Cardiac septum (tissue), 1 donor: Measurements from ENCODE around the gene SGMS1. TPM values are rescaled to one million over a fixed set of nuclear protein-coding genes. Genes with fewer than 3 reads are reported as not detected.

Source experiments
- DNase-seq: peaks from one replicate; pipeline ENCODE4 v3.0.0-alpha.2; 2020; ENCODE audit warnings: low spot score
- intact Hi-C: fragments of 100-400 bp; cut with DNase I; formaldehyde crosslinking; loops from one replicate; pipeline ENCODE4 v1.14.0; 2022
- total RNA-seq: library from RNA; stranded (reverse); fragmentation: NEBNext Ultra II Directional; extraction: Animal tissue kit (Norgen Biotek cat#: 25700); gene quantifications from one replicate; pipeline ENCODE4 v1.2.1, GENCODE V29; 2021
- donor health status: DM: no; HTN: no; CAD: no.

The SGMS1 gene
- total RNA-seq, 1 donor from 2014 or later = 24.3 TPM

GRCh38 chr10:50640238-50640637, 16.5 kb upstream of the SGMS1 start:
- no peak for DNase-seq

GRCh38 chr10:50636618-50637579, 13.1 kb upstream of the SGMS1 start:
- DNase-seq = no peak
- intact Hi-C loops = no loop called here

More at GRCh38 chr10:50640238-50640637, 16.5 kb upstream of the SGMS1 start:
- intact Hi-C loops = no loop called here

- DNase-seq = no peak
- intact Hi-C loops = no loop called here
Measured at GRCh38 chr10:50635286-50635685, 11.5 kb upstream of the SGMS1 start.

- intact Hi-C loops = no loop called here
- no peak for DNase-seq
Measured at GRCh38 chr10:50634479-50634878, 10.7 kb upstream of the SGMS1 start.

- intact Hi-C loops = no loop called here
- DNase-seq = no peak
Measured at GRCh38 chr10:50631052-50631451, 7.3 kb upstream of the SGMS1 start.

- intact Hi-C loops = no loop called here
- no peak for DNase-seq
Measured at GRCh38 chr10:50629495-50630122, 5.9 kb upstream of the SGMS1 start.

GRCh38 chr10:50627896-50628295, 4.1 kb upstream of the SGMS1 start:
- DNase-seq = no peak
- intact Hi-C loops = no loop called here

GRCh38 chr10:50627443-50627842, 3.7 kb upstream of the SGMS1 start:
- intact Hi-C loops = no loop called here
- no peak for DNase-seq

- DNase-seq = no peak
Measured at GRCh38 chr10:50625649-50626132, 1.9 kb upstream of the SGMS1 start.

GRCh38 chr10:50624866-50625501, 1.2 kb upstream of the SGMS1 start:
- DNase-seq = peak; percentile 94
- intact Hi-C loops = loop anchor here (1.0 to 5.0 kb wide), 3 partner anchors 48 to 300 kb away; no protein-coding TSS in a partner anchor

More at GRCh38 chr10:50625649-50626132, 1.9 kb upstream of the SGMS1 start:
- intact Hi-C loops = loop anchor here (2.0 kb wide), 1 partner anchor 301 kb away; no protein-coding TSS in a partner anchor

GRCh38 chr10:50624413-50624865, 683 bp upstream of the SGMS1 start:
- intact Hi-C loops = loop anchor here (1.0 to 5.0 kb wide), 3 partner anchors 47 to 300 kb away; no protein-coding TSS in a partner anchor
- DNase-seq = peak; percentile 97

- intact Hi-C loops = loop anchor here (2.0 to 5.0 kb wide), 2 partner anchors 46 to 64 kb away; no protein-coding TSS in a partner anchor
- peak; percentile 82 for DNase-seq
Measured at GRCh38 chr10:50622706-50623662, 772 bp downstream of the SGMS1 start.

GRCh38 chr10:50621968-50622705, 1.6 kb downstream of the SGMS1 start:
- intact Hi-C loops = loop anchor here (2.0 to 5.0 kb wide), 2 partner anchors 45 to 63 kb away; no protein-coding TSS in a partner anchor

GRCh38 chr10:50620899-50621298, 2.9 kb downstream of the SGMS1 start:
- intact Hi-C loops = loop anchor here (5.0 kb wide), 1 partner anchor 44 kb away; no protein-coding TSS in a partner anchor

More at GRCh38 chr10:50621968-50622705, 1.6 kb downstream of the SGMS1 start:
- peak; percentile 97 for DNase-seq

GRCh38 chr10:50619882-50620281, 3.9 kb downstream of the SGMS1 start:
- intact Hi-C loops = loop anchor here (5.0 kb wide), 1 partner anchor 43 kb away; no protein-coding TSS in a partner anchor
- DNase-seq = no peak

More at GRCh38 chr10:50620899-50621298, 2.9 kb downstream of the SGMS1 start:
- DNase-seq = no peak

- no peak for DNase-seq
- intact Hi-C loops = no loop called here
Measured at GRCh38 chr10:50619166-50619565, 4.6 kb downstream of the SGMS1 start.

- intact Hi-C loops = no loop called here
- DNase-seq = no peak
Measured at GRCh38 chr10:50618624-50619023, 5.1 kb downstream of the SGMS1 start.

GRCh38 chr10:50615658-50616057, 8.1 kb downstream of the SGMS1 start:
- intact Hi-C loops = no loop called here
- DNase-seq = no peak
